K562 (cell line): ENCODE data around the gene GNGT2.

Experiments
- CBX2 ChIP-seq: fragments of 200-600 bp; sonication (generic); IDR thresholded peaks from one replicate; pipeline ENCODE4 v1.6.1; 2012; ENCODE audit warnings: mild to moderate bottlenecking, low read length, inconsistent platforms; ENCODE audit not compliant: insufficient read depth, poor library complexity, severe bottlenecking
- CHCHD3 ChIP-seq: fragments of 250-450 bp; sonication (Bioruptor Pico); IDR thresholded peaks from 2 replicates; pipeline ENCODE4 v2.1.2; 2022; ENCODE audit warnings: mild to moderate bottlenecking
- EZH2 ChIP-seq: IDR thresholded peaks from 2 replicates; pipeline ENCODE4 v1.6.1; 2012; ENCODE audit warnings: low read depth, mild to moderate bottlenecking, inconsistent platforms, low read length, borderline replicate concordance
- HNRNPK ChIP-seq: fragments of 200-400 bp; formaldehyde crosslinking; IDR thresholded peaks from one replicate; pipeline ENCODE4 v1.6.1; 2018; ENCODE audit warnings: mild to moderate bottlenecking, low read depth, low read length; ENCODE audit not compliant: poor library complexity, severe bottlenecking
- ILF3 ChIP-seq: fragments of 450-650 bp; IDR thresholded peaks from 2 replicates; pipeline ENCODE4 v1.6.1; 2018; ENCODE audit warnings: antibody characterized with exemption, mild to moderate bottlenecking, moderate library complexity, borderline replicate concordance
- LCOR ChIP-seq: sonication (generic); formaldehyde crosslinking; IDR thresholded peaks from 2 replicates; pipeline ENCODE4 v1.8.0; 2022; ENCODE audit warnings: mild to moderate bottlenecking, missing genetic modification reagents
- MBD2 ChIP-seq: sonication (generic); IDR thresholded peaks from 2 replicates; pipeline ENCODE4 v1.6.1; 2016; ENCODE audit warnings: low read depth, borderline replicate concordance
- MYC ChIP-seq, 2 experiments: fragments of 250-450 bp in 1 of 2; sonication (Bioruptor Pico) in 1 of 2; IDR thresholded peaks; 2 replicates each; pipeline versions ENCODE4 v1.5.1 to v1.6.1; 2012 to 2021; ENCODE audit warnings: low read depth in 2 of 2, borderline replicate concordance in 1 of 2, improper control_type of control experiment in 1 of 2, low read length in 1 of 2, mild to moderate bottlenecking in 1 of 2, moderate library complexity in 1 of 2
- NFE2L1 ChIP-seq: fragments of 450-650 bp; IDR thresholded peaks from 2 replicates; pipeline ENCODE4 v1.6.1; 2016; ENCODE audit warnings: missing genetic modification characterization, low read depth, mild to moderate bottlenecking, missing compliant biosample characterization, moderate library complexity, borderline replicate concordance
- PRPF4 ChIP-seq: fragments of 200-400 bp; formaldehyde crosslinking; IDR thresholded peaks from one replicate; pipeline ENCODE4 v1.6.1; 2017; ENCODE audit warnings: low read length, low read depth, mild to moderate bottlenecking; ENCODE audit not compliant: insufficient read depth, poor library complexity, severe bottlenecking
- SIN3A ChIP-seq, 2 experiments: fragments of 150-350 bp in 1 of 2; IDR thresholded peaks; 2 replicates each; pipeline ENCODE4 v1.6.1; 2011 to 2016; ENCODE audit warnings: borderline replicate concordance in 2 of 2, low read depth in 2 of 2, low read length in 2 of 2, mild to moderate bottlenecking in 2 of 2, moderate library complexity in 2 of 2; ENCODE audit not compliant: control insufficient read depth in 1 of 2
- ZFP36 ChIP-seq: fragments of 150-350 bp; IDR thresholded peaks from 2 replicates; pipeline ENCODE4 v1.6.1; 2018; ENCODE audit warnings: low read length, low read depth; ENCODE audit not compliant: partially characterized antibody
- ZNF174 ChIP-seq: fragments of 250-450 bp; sonication (Bioruptor Pico); IDR thresholded peaks from 2 replicates; pipeline ENCODE4 v1.4.0; 2020; ENCODE audit warnings: mild to moderate bottlenecking
- TF ChIP-seq, protein P1 (sequence below), 2 experiments: fragments of 450-650 bp; formaldehyde crosslinking in 1 of 2; IDR thresholded peaks; 2 replicates each; pipeline versions ENCODE4 v1.4.0 to v1.6.1; 2014 to 2020; ENCODE audit warnings: mild to moderate bottlenecking in 2 of 2, borderline replicate concordance in 1 of 2, low read depth in 1 of 2

DNA sequence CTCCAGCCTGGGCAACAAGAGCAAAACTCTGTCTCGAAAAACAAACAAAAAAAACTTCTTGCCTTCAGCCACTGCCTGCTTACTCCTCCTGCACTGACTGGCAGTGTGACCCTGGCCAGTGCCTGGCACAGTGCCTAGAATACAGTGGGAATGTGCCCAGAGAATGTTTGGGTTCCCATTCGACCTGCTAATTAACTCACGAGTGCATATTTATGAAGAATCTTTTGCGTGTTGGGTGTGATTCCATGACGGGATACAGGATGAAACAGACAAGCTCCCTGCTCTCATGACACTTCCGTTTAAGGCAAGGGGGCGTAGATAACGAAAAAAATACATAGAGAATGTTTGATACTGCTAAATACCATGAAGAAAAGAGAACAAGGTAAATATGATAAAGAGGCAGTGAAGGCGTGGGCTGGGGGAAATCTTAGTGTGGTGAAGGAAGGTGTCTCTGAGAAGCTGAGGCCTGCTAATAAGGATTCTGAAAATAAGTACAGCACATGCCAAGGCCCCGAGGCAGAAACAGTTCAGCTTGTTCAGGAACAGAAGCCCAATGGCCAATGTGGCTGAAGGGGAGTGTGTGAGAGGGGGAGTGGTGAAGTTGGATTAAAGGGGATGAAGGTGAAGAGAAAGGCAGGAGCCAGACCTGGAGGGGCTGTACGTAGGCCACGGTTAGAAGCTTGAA, 4.4 kb upstream of the GNGT2 start:
- TF ChIP-seq PRPF4 = no peak
- TF ChIP-seq LCOR (CRISPR knock-in tag) = no peak
- TF ChIP-seq, protein P1, sequence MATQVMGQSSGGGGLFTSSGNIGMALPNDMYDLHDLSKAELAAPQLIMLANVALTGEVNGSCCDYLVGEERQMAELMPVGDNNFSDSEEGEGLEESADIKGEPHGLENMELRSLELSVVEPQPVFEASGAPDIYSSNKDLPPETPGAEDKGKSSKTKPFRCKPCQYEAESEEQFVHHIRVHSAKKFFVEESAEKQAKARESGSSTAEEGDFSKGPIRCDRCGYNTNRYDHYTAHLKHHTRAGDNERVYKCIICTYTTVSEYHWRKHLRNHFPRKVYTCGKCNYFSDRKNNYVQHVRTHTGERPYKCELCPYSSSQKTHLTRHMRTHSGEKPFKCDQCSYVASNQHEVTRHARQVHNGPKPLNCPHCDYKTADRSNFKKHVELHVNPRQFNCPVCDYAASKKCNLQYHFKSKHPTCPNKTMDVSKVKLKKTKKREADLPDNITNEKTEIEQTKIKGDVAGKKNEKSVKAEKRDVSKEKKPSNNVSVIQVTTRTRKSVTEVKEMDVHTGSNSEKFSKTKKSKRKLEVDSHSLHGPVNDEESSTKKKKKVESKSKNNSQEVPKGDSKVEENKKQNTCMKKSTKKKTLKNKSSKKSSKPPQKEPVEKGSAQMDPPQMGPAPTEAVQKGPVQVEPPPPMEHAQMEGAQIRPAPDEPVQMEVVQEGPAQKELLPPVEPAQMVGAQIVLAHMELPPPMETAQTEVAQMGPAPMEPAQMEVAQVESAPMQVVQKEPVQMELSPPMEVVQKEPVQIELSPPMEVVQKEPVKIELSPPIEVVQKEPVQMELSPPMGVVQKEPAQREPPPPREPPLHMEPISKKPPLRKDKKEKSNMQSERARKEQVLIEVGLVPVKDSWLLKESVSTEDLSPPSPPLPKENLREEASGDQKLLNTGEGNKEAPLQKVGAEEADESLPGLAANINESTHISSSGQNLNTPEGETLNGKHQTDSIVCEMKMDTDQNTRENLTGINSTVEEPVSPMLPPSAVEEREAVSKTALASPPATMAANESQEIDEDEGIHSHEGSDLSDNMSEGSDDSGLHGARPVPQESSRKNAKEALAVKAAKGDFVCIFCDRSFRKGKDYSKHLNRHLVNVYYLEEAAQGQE (IDR thresholded peaks at IDR 0.05; ENCODE audit: borderline replicate concordance) = no peak
- TF ChIP-seq, protein P1 (CRISPR knock-in tag; IDR thresholded peaks at IDR 0.05; ENCODE audit: low read depth) = no peak
- TF ChIP-seq EZH2 = no peak
- no peak for TF ChIP-seq CHCHD3
- no peak for TF ChIP-seq MYC (IDR thresholded peaks at IDR 0.05; ENCODE audit: low read depth, low read length)
- no peak for TF ChIP-seq MYC (CRISPR knock-in tag; IDR thresholded peaks at IDR 0.05; ENCODE audit: borderline replicate concordance, low read depth)
- no peak for TF ChIP-seq NFE2L1 (tag)
- TF ChIP-seq SIN3A (IDR thresholded peaks at IDR 0.05; ENCODE audit: borderline replicate concordance in 2 of 2, control insufficient read depth in 1 of 2, low read depth in 2 of 2, low read length in 2 of 2) = no peak
- no peak for TF ChIP-seq ZNF174
- TF ChIP-seq ZFP36 = no peak
- TF ChIP-seq HNRNPK = no peak
- TF ChIP-seq ILF3 = no peak
- TF ChIP-seq MBD2 = no peak
- TF ChIP-seq CBX2 = no peak
